Thyroid gland (tissue), 4 donors: ENCODE data around the gene HELQ.

Source experiments
- CTCF ChIP-seq, 6 experiments: fragments of 200-600 bp in 3 of 6; fragments of 450-650 bp in 3 of 6; sonication (generic) in 3 of 6; IDR thresholded peaks; one replicate each; pipeline ENCODE4 v1.5.1; 2016 to 2019; ENCODE audit warnings: antibody characterized with exemption in 6 of 6, mild to moderate bottlenecking in 2 of 6, inconsistent platforms in 1 of 6, moderate library complexity in 1 of 6
- POLR2A ChIP-seq, 2 donors: fragments of 450-650 bp; IDR thresholded peaks; one replicate each; pipeline ENCODE4 v1.6.1; 2017; ENCODE audit warnings: antibody characterized with exemption in 2 of 2, mild to moderate bottlenecking in 2 of 2, moderate library complexity in 1 of 2

- no peak for TF ChIP-seq CTCF (IDR thresholded peaks at IDR 0.05)
- no peak for TF ChIP-seq POLR2A (IDR thresholded peaks at IDR 0.05)
Measured at GRCh38 chr4:83381173-83381572, 74.5 kb downstream of the HELQ start.
